NCI-H2107 treated with DMSO at 0.1 percent for 48 hours (cell line): ENCODE measurements around the gene CLEC19A.
"Not testable (repeated sequence)": the region's sequence is repeated elsewhere in the genome, so short reads cannot be mapped to it uniquely, and the experiment has no call there.

Experiments
- DNase-seq: peaks from one replicate; lab custom pipeline; 2025; ENCODE audit not compliant: unreplicated experiment; lab: John Stamatoyannopoulos, UW

CLEC19A gene

GRCh38 chr16:19321186-19321585, 35.7 kb downstream of the CLEC19A start:
- DNase-seq, result not testable (repeated sequence)

GRCh38 chr16:19323596-19323995, 38.1 kb downstream of the CLEC19A start:
- DNase-seq, result no peak

- DNase-seq, result no peak
These were observed 42.8 kb downstream of the CLEC19A start for GRCh38 chr16:19328364-19328763.

GRCh38 chr16:19329932-19330331, 44.4 kb downstream of the CLEC19A start:
- no peak for DNase-seq

GRCh38 chr16:19330841-19331397, 45.4 kb downstream of the CLEC19A start:
- no peak for DNase-seq

- DNase-seq, result no peak
These were observed 46.3 kb downstream of the CLEC19A start for GRCh38 chr16:19331794-19332193.

GRCh38 chr16:19338335-19338734, 52.8 kb downstream of the CLEC19A start:
- DNase-seq, result peak; percentile 0

- peak; percentile 68 for DNase-seq
These were observed 58.8 kb downstream of the CLEC19A start for GRCh38 chr16:19344224-19344801.

- DNase-seq, result no peak
These were observed 59.4 kb downstream of the CLEC19A start for GRCh38 chr16:19344980-19345379.

GRCh38 chr16:19346335-19346922, 60.9 kb downstream of the CLEC19A start:
- DNase-seq, result no peak

- DNase-seq, result no peak
These were observed 62.6 kb downstream of the CLEC19A start for GRCh38 chr16:19348125-19348524.

- DNase-seq, result no peak
These were observed 63.2 kb downstream of the CLEC19A start for GRCh38 chr16:19348578-19349315.

GRCh38 chr16:19354371-19354770, 68.8 kb downstream of the CLEC19A start:
- no peak for DNase-seq

- DNase-seq, result no peak
These were observed 70.8 kb downstream of the CLEC19A start for GRCh38 chr16:19356024-19356952.

- DNase-seq, result no peak
These were observed 74.0 kb downstream of the CLEC19A start for GRCh38 chr16:19359556-19359955.
